ENCODE measurements around the gene DCHS1.

DNA sequence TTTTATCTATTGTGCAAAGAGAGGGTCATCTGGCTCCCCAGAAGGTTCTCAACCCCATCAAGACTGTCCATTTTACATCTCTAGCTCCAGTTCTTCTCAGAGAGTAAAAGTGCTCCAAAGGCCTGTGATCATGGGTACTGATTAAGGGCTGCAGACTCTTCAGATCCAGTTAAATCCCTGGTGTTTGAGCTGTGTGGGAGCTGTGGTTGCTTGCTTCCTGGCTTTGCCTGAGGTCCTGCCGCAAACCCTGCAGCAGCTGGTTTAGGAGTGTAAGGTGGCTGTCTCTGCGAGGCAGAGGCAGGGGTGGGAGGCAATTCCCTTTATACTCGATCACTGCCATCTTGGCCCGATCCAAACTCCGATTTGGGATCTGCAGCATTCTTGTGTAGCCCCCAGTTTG is 26.3 kb upstream of the DCHS1 start:
- TF ChIP-seq CTCF (IDR thresholded peaks at IDR 0.05; ENCODE audit: poor library complexity) (no peak), EZH2 (IDR thresholded peaks at IDR 0.05; ENCODE audit: borderline replicate concordance) (no peak)

Data from hepatocyte (in vitro differentiated cells).